ENCODE results near the gene DST. TPM values are rescaled to one million over a fixed set of nuclear protein-coding genes. Genes with fewer than 3 reads are reported as not detected.
A peak's percentile ranks its signal among the peaks of the same experiment; 100 is the strongest.

Gene DST
- total RNA-seq, 2 donors from 2014 or later, result 443 to 489 TPM

DNA sequence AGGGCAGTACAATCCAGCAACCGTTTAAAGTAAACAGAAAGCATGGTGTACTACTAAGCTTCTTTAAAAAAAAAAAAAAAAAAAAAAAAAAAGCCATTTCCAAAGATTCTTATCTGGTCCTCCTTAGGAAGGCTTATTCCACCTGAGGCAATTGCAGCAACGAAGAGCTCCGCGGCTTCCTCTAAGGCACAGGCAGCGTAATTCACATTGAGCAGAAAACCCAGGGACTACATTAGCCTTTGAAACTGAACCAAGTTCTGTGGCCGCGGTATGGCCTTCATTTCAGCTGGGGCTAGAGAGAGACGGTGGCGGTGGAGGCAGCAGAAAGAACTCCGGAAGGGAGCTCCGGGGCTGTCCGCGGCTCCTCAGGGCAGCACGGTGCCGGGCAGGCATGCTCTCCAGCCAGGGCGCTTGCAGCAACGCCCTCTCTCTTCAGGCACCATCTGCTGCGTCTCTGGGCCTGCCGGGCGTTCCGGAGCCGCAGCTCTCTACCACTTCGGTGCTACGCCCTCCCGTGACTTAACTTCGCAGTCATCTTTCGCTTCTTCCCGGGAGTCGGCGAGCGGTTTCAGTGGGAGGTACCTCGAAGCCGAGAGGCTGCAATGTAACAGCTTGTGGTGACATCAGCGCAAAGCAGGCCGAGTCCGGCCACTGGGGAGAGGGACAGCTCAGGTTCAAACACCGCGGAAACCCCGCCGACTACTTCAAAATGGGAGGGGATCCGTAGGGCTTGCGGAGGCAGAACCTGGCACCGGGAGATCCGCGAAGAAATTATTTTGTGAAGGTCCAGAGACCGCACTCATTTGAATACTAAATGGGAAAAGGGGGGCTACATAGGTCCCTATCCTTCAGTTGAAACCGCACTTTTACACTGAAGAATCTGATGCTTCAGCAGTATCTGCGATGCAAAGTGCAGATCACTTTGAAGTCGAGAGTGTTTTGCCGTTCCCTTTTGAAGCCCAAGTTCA is 100.0 kb downstream of the DST start:
- TF ChIP-seq, protein P1, sequence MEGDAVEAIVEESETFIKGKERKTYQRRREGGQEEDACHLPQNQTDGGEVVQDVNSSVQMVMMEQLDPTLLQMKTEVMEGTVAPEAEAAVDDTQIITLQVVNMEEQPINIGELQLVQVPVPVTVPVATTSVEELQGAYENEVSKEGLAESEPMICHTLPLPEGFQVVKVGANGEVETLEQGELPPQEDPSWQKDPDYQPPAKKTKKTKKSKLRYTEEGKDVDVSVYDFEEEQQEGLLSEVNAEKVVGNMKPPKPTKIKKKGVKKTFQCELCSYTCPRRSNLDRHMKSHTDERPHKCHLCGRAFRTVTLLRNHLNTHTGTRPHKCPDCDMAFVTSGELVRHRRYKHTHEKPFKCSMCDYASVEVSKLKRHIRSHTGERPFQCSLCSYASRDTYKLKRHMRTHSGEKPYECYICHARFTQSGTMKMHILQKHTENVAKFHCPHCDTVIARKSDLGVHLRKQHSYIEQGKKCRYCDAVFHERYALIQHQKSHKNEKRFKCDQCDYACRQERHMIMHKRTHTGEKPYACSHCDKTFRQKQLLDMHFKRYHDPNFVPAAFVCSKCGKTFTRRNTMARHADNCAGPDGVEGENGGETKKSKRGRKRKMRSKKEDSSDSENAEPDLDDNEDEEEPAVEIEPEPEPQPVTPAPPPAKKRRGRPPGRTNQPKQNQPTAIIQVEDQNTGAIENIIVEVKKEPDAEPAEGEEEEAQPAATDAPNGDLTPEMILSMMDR (IDR thresholded peaks at IDR 0.05), result peak; percentile 23
- Histone ChIP-seq H3K9me3 (no peaks in the 10 kb centered on the region), H3K4me3 (peak overlapping the region; percentile 76), H3K36me3 (no peaks in the 10 kb centered on the region), H3K27me3 (replicated peaks; ENCODE audit: insufficient read depth) (no peaks in the 10 kb centered on the region), H3K4me1 (ENCODE audit: control insufficient read depth in 1 of 2, low read depth in 2 of 2) (peaks cover 25 to 37% of the 10 kb centered on the region in 2 donors), H3K27ac (peak overlapping the region; percentile 84 to 91)
- ATAC-seq (ENCODE audit: insufficient number of reproducible peaks, low FRiP score, low read depth), result peak; percentile 97
- peak; percentile 87 for DNase-seq (ENCODE audit: low spot score)

DNA sequence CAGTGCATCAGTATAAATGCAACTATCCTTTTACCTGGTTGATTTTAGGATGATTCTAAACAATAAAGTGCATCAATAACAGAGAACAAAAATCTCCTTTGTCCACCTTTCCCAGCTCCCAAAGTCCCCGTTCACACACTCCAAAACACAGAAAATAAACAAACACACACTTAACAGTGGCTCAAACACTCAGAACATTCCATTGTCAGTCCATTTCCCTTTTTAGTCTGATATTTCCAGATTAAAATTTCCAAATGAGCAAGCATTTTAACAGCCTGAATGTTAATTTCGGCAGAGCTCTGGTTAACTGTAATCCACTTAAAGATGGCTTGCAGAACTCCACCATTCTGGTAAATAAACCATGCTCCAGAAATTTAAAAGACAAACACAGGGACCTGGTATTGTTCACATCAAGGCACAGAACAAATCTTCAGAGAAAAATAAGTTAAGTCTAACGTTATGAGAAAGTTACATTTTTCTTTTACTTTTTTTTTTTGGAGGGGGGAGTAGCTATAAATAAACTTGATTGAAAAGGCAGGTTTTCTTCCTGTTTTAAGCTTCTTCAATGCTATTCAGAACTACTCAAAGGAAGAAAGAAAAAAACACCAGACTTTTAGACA is 100.8 kb downstream of the DST start:
- H3K27me3 ChIP-seq (replicated peaks; ENCODE audit: insufficient read depth), result no peaks in the 10 kb centered on the region
- DNase-seq (ENCODE audit: low spot score) (no peak), ATAC-seq (ENCODE audit: insufficient number of reproducible peaks, low FRiP score, low read depth) (no peak)
- peaks cover 26 to 39% of the 10 kb centered on the region in 2 donors for H3K4me1 ChIP-seq (ENCODE audit: control insufficient read depth in 1 of 2, low read depth in 2 of 2)
- H3K27ac ChIP-seq, result peak overlapping the region; percentile 84 to 91
- H3K36me3 ChIP-seq, result no peaks in the 10 kb centered on the region
- no peaks in the 10 kb centered on the region for H3K9me3 ChIP-seq
- peak overlapping the region; percentile 76 for H3K4me3 ChIP-seq
- TF ChIP-seq, protein P1 (IDR thresholded peaks at IDR 0.05), result no peak

DNA sequence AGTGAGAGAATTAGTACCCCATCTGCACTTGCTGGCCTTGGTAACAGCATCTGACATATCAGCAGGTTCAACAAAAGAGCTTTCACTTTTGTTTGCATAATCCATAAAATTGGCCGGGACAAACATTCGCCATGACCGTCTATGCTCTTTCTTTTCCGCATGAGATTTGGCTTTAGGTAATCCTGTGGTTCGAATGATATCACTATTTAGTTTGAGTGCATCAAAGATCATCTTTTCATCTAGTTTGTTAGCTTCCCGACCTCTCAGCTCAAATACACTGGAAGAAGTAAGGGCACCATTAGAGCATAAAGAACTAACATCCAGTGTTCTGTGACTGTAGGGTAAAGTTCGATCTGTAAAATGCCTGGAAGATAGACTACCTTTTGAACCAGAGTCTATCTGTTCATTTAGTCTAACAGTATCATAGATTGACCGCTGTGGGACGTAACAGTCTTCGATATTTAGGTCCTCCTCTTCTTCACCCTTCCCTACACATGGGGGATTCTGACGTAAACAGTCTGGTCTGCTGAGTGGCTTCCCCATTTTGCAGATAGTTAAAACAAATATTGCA is 101.6 kb downstream of the DST start:
- Histone ChIP-seq H3K27ac (peak overlapping the region; percentile 84 to 91), H3K4me1 (ENCODE audit: control insufficient read depth in 1 of 2, low read depth in 2 of 2) (peaks cover 31 to 42% of the 10 kb centered on the region in 2 donors), H3K9me3 (no peaks in the 10 kb centered on the region), H3K27me3 (replicated peaks; ENCODE audit: insufficient read depth) (no peaks in the 10 kb centered on the region), H3K4me3 (peak overlapping the region; percentile 76), H3K36me3 (peaks cover 4% of the 10 kb centered on the region)
- TF ChIP-seq, protein P1 (IDR thresholded peaks at IDR 0.05), result no peak
- DNase-seq (ENCODE audit: low spot score) (no peak), ATAC-seq (ENCODE audit: insufficient number of reproducible peaks, low FRiP score, low read depth) (no peak)

DNA sequence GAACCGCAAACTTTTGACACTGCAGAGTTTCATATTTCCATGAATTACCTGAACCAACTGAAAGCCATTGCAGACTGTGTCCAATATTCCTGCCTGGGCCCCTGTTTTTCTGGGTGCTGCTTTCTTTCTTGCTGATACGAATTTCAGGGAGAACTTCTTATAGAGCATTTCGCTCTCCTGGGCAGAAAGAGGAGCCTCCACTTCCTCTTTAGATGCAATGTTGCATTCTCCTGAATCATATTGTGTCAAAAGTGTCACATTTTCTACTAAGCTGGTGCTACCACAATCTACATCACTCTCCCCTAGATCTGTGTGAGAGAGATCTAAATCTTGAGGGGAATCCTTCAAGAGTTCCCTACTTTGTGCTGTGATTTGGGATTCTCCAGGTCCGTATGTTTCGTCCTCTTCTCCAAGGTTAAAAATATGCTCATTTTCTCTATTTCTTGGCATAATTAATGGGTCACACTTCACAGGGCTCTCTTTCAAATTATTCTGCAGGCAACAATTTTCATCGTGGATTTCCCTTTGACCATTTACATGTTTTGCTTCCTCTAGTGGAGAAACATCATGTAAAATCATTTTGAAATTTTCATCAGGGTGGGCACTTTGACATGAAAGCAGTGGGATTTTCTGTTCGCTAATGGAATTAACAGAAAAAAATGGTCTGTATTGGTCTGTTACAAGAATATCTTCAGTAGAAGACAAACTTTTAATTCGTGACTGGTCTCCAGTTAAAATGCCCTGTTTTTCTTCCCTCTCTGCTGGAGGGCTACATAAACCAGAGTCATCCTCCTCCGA is 102.3 kb downstream of the DST start:
- peaks cover 33 to 49% of the 10 kb centered on the region in 2 donors for H3K4me1 ChIP-seq (ENCODE audit: control insufficient read depth in 1 of 2, low read depth in 2 of 2)
- TF ChIP-seq, protein P1 (IDR thresholded peaks at IDR 0.05), result peak; percentile 27
- peak overlapping the region; percentile 76 for H3K4me3 ChIP-seq
- DNase-seq (ENCODE audit: low spot score) (no peak), ATAC-seq (ENCODE audit: insufficient number of reproducible peaks, low FRiP score, low read depth) (no peak)
- H3K36me3 ChIP-seq, result peaks cover 10% of the 10 kb centered on the region
- H3K9me3 ChIP-seq, result no peaks in the 10 kb centered on the region
- peak overlapping the region; percentile 84 to 91 for H3K27ac ChIP-seq
- no peaks in the 10 kb centered on the region for H3K27me3 ChIP-seq (replicated peaks; ENCODE audit: insufficient read depth)

All from thoracic aorta (tissue), 2 donors.